Hepatocyte (in vitro differentiated cells): ENCODE results near the gene CNIH3. TPM values are rescaled to one million over a fixed set of nuclear protein-coding genes. Genes with fewer than 3 reads are reported as not detected.
A peak's percentile ranks its signal among the peaks of the same experiment; 100 is the strongest.

Experiments used
- DNase-seq: peaks from one replicate; pipeline ENCODE4 v3.0.0-alpha.2; 2016; ENCODE audit warnings: low spot score
- H2AFZ ChIP-seq: fragments of 200-600 bp; sonication (generic); 2 replicates; pipeline ENCODE4 v1.6.0; 2016; ENCODE audit warnings: antibody characterized with exemption, mild to moderate bottlenecking
- H3K27ac ChIP-seq: fragments of 200-600 bp; sonication (generic); 2 replicates; pipeline ENCODE4 v1.5.1; 2016; ENCODE audit warnings: mild to moderate bottlenecking
- H3K27me3 ChIP-seq: fragments of 200-600 bp; sonication (generic); 2 replicates; pipeline ENCODE4 v1.6.1; 2016
- H3K36me3 ChIP-seq: fragments of 200-600 bp; sonication (generic); replicated peaks from 2 replicates; pipeline ENCODE4 v1.5.1; 2016; ENCODE audit warnings: low read depth; ENCODE audit not compliant: insufficient read depth
- H3K4me1 ChIP-seq: fragments of 200-600 bp; sonication (generic); 2 replicates; pipeline ENCODE4 v1.5.1; 2016; ENCODE audit warnings: mild to moderate bottlenecking, moderate library complexity; ENCODE audit not compliant: insufficient read depth
- H3K4me2 ChIP-seq: fragments of 200-600 bp; sonication (generic); 2 replicates; pipeline ENCODE4 v1.6.0; 2016
- H3K4me3 ChIP-seq: fragments of 200-600 bp; sonication (generic); 2 replicates; pipeline ENCODE4 v1.5.1; 2016; ENCODE audit warnings: mild to moderate bottlenecking
- H3K79me2 ChIP-seq: fragments of 200-600 bp; sonication (generic); 2 replicates; pipeline ENCODE4 v1.6.0; 2017; ENCODE audit warnings: mild to moderate bottlenecking
- H3K9me2 ChIP-seq: fragments of 200-600 bp; sonication (generic); replicated peaks from 2 replicates; pipeline ENCODE4 v1.6.0; 2017; ENCODE audit warnings: mild to moderate bottlenecking; ENCODE audit not compliant: insufficient read depth
- H3K9me3 ChIP-seq: fragments of 200-600 bp; sonication (generic); 2 replicates; pipeline ENCODE4 v1.5.1; 2016; ENCODE audit warnings: low read depth, mild to moderate bottlenecking
- H4K20me1 ChIP-seq: fragments of 200-600 bp; sonication (generic); 2 replicates; pipeline ENCODE4 v1.6.0; 2016; ENCODE audit warnings: mild to moderate bottlenecking; ENCODE audit not compliant: insufficient read depth, poor library complexity, severe bottlenecking
- EZH2 ChIP-seq: fragments of 200-600 bp; sonication (generic); IDR thresholded peaks from 2 replicates; pipeline ENCODE4 v1.6.1; 2016; ENCODE audit warnings: antibody characterized with exemption, mild to moderate bottlenecking, borderline replicate concordance
- EZH2phosphoT487 ChIP-seq: fragments of 200-600 bp; sonication (generic); IDR thresholded peaks from one replicate; pipeline ENCODE4 v1.6.1; 2018; ENCODE audit warnings: antibody characterized with exemption, mild to moderate bottlenecking, low read depth, moderate library complexity; ENCODE audit not compliant: unreplicated experiment, severe bottlenecking
- WGBS: methylation state at CpG from one replicate; pipeline ENCODE4 v1.1.6; 2016; ENCODE audit warnings: low lambda C conversion rate; ENCODE audit errors: missing lambda C conversion rate; 5-methylcytosine and 5-hydroxymethylcytosine counted together
- polyA plus RNA-seq: library from polyadenylated mRNA; unstranded; fragments of >200 nt; fragmentation: Nextera tagmentation; extraction: Ambion mirVana; gene quantifications from 2 replicates; pipeline ENCODE4 v1.2.1, GENCODE V29; 2016
- total RNA-seq: library from RNA; depleted of rRNA; stranded (reverse); fragments of >200 nt; gene quantifications from 2 replicates; pipeline ENCODE4 v1.2.3, GENCODE V29; 2014
- TF ChIP-seq, protein P1 (sequence below): fragments of 200-600 bp; sonication (generic); IDR thresholded peaks from 2 replicates; pipeline ENCODE4 v1.5.1; 2016; ENCODE audit warnings: antibody characterized with exemption, mild to moderate bottlenecking; ENCODE audit not compliant: poor library complexity

The CNIH3 gene
- total and polyA plus RNA-seq, 2 experiments from 2014 or later = 2.8 to 3.5 TPM

DNA sequence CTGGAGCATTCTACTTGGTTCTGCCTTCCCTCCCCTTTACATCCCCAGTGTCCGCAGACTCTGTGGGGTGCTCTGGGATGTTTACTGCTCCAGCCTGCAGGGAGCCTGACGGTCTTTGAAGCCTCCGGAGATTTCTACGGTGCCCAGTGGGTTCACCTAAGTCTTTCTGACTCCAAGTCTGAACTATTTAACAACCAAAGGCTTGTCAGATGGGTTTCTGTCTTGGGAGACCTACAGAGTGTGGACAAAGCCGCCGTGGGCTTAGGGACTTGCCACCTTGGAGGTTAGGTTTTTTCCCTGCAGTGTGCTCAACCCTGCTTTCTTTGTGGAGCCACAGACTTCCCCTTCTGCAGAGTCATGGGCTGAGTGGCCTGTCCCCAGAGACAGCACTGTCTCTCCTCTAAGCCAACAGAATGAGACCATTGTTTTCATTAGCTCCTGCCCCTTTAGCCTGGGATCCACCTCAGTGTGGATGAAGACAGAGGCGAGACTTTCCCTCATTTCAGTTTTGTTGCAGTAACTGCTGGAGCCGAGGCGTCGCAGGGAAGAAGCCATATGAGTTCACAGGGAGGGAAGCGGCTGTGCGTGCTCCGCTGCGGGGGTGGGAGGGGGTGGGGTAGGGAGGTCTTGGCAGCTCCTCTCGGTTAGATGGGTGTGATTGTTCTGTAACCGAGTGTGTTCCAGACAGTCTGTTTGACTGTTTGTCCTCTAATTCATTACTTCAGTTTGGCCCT is 120.7 kb downstream of the CNIH3 start:
- 49% methylated on average over 16 of the region's 16 CpGs for WGBS
- DNase-seq = peak; percentile 33
- Histone ChIP-seq H3K9me2 (no peaks in the 10 kb centered on the region), H3K4me3 (no peak overlapping the region), H4K20me1 (no peaks in the 10 kb centered on the region), H2AFZ (peak overlapping the region; percentile 14), H3K36me3 (no peaks in the 10 kb centered on the region), H3K79me2 (no peaks in the 10 kb centered on the region), H3K4me1 (peaks cover 16% of the 10 kb centered on the region), H3K27me3 (no peaks in the 10 kb centered on the region), H3K9me3 (no peaks in the 10 kb centered on the region), H3K4me2 (no peak overlapping the region), H3K27ac (no peak overlapping the region)
- no peak for TF ChIP-seq EZH2phosphoT487
- TF ChIP-seq, protein P1, sequence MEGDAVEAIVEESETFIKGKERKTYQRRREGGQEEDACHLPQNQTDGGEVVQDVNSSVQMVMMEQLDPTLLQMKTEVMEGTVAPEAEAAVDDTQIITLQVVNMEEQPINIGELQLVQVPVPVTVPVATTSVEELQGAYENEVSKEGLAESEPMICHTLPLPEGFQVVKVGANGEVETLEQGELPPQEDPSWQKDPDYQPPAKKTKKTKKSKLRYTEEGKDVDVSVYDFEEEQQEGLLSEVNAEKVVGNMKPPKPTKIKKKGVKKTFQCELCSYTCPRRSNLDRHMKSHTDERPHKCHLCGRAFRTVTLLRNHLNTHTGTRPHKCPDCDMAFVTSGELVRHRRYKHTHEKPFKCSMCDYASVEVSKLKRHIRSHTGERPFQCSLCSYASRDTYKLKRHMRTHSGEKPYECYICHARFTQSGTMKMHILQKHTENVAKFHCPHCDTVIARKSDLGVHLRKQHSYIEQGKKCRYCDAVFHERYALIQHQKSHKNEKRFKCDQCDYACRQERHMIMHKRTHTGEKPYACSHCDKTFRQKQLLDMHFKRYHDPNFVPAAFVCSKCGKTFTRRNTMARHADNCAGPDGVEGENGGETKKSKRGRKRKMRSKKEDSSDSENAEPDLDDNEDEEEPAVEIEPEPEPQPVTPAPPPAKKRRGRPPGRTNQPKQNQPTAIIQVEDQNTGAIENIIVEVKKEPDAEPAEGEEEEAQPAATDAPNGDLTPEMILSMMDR = no peak
- no peak for TF ChIP-seq EZH2

DNA sequence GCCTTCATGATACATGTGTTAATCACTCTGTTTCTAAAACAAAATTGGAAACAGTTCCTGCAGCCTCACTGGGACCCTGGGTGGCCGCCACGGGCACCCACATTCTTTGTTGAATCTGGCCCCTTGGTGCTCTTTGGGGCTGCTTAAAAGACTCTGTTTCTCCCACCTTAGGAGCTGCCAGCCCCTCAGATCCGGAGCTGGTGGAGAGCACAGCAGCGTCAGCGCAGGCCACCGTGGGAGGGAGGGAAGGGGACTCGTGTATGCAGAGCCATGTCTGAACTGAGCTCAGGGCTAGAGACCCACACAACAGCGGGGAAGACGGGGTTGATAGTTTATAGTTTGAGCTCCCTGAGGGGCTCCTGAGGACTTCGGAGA is 121.2 kb downstream of the CNIH3 start:
- no peak for DNase-seq
- no peaks in the 10 kb centered on the region for H3K79me2 ChIP-seq
- TF ChIP-seq, protein P1 = no peak
- no peak for TF ChIP-seq EZH2
- no peak for TF ChIP-seq EZH2phosphoT487
- no peak overlapping the region for H3K27ac ChIP-seq
- H2AFZ ChIP-seq = no peak overlapping the region
- no peaks in the 10 kb centered on the region for H3K27me3 ChIP-seq
- 74% methylated on average over 10 of the region's 10 CpGs for WGBS
- no peak overlapping the region for H3K4me3 ChIP-seq
- H3K4me2 ChIP-seq = no peak overlapping the region
- H3K4me1 ChIP-seq = peaks cover 13% of the 10 kb centered on the region
- no peaks in the 10 kb centered on the region for H4K20me1 ChIP-seq
- no peaks in the 10 kb centered on the region for H3K9me3 ChIP-seq
- no peaks in the 10 kb centered on the region for H3K36me3 ChIP-seq
- H3K9me2 ChIP-seq = no peaks in the 10 kb centered on the region

DNA sequence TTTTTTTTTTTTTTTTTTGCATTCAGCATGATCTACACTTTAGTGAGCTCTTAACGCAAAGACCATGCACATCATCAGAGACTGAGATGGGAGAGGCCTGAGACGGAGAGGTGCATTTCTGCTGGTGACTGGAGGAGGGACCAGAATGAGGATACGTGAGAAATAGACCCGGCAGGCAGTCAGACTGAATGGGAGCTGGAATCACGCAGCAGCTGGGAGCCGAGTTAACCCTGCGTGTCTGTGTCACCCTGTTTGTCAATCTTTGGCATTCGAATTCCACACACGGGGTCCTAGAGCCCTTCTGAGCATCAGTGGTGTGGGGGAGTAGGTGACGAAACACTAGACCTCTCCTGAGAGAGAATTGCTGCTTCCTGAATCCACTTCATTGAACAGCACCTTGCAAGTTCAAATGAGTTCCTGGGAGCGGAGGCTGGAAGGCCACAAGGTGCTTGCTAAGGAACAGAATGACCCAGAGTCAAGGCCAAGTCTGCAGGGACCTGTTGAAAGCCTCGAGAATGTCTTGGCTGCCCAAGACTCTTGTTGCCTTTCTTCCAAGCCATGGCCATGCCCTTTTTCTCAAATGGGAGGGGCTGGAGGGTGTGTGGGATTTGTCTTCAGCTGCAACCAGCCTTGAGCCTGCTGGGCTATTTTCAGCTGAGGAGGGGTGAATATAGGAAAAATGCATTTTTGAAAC is 123.3 kb downstream of the CNIH3 start:
- H3K4me3 ChIP-seq = no peak overlapping the region
- no peak overlapping the region for H3K4me2 ChIP-seq
- TF ChIP-seq EZH2phosphoT487 (no peak), EZH2 (no peak)
- TF ChIP-seq, protein P1 = no peak
- no peak overlapping the region for H2AFZ ChIP-seq
- no peaks in the 10 kb centered on the region for H3K36me3 ChIP-seq
- H4K20me1 ChIP-seq = no peaks in the 10 kb centered on the region
- H3K27ac ChIP-seq = no peak overlapping the region
- no peaks in the 10 kb centered on the region for H3K79me2 ChIP-seq
- H3K9me3 ChIP-seq = no peaks in the 10 kb centered on the region
- no peak for DNase-seq
- H3K4me1 ChIP-seq = peaks cover 6% of the 10 kb centered on the region
- no peaks in the 10 kb centered on the region for H3K9me2 ChIP-seq
- H3K27me3 ChIP-seq = no peaks in the 10 kb centered on the region
- WGBS = 79% methylated on average over 12 of the region's 12 CpGs
